Measurements from ENCODE around the gene NKAIN1. TPM values are rescaled to one million over a fixed set of nuclear protein-coding genes. Genes with fewer than 3 reads are reported as not detected.

Gene NKAIN1
- total and polyA plus RNA-seq, 11 donors: 0.14 to 0.31 (median 0.21) TPM; not detected in 8

GRCh38 chr1:31238986-31239613, 587 bp downstream of the NKAIN1 start:
- H3K9me3 ChIP-seq: no peaks in the 10 kb centered on the region
- 0 to 2% (median 1%) methylated on average over 28 to 56 of the region's 56 CpGs for WGBS, 4 donors
- no peak overlapping the region for H3K27ac ChIP-seq
- peak in 2 of 4 donors; percentile 35 to 38 for ATAC-seq
- H3K36me3 ChIP-seq: no peaks in the 10 kb centered on the region
- peaks cover 10 to 63% (median 28%) of the 10 kb centered on the region in 9 donors for H3K27me3 ChIP-seq
- no peak for DNase-seq
- peaks cover 0 to 13% (median 4%) of the 10 kb centered on the region in 12 donors for H3K4me1 ChIP-seq
- TF ChIP-seq POLR2A (IDR thresholded peaks at IDR 0.05): no peak
- TF ChIP-seq CTCF (IDR thresholded peaks at IDR 0.05): no peak
- intact Hi-C loops (cut with DNase I): no loop called here
- peak overlapping the region in 9 of 12 donors; percentile 20 to 47 (median 35) for H3K4me3 ChIP-seq

DNA sequence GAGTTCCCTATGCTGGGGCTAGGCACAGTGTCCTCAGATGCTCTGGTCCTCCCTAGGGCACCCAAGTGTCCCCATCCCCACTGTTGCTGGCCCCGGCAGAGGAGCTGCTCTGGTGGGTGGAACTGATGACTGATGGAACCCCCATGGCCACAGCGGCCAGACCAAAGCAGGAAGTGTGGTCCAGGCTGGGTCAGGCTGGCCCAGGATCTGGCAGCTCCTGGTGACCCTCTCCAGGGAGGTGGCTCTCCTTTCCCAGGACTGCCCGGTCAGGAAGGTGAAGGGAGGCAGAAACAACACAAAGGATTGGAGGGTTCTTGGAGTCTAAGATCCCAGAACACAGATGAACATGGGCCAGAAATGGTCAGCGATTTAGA, 1.1 kb downstream of the NKAIN1 start:
- H3K9me3 ChIP-seq: no peaks in the 10 kb centered on the region
- H3K4me3 ChIP-seq: no peak overlapping the region
- H3K27me3 ChIP-seq: peaks cover 10 to 67% (median 28%) of the 10 kb centered on the region in 9 donors
- DNase-seq: no peak
- TF ChIP-seq POLR2A (IDR thresholded peaks at IDR 0.05) (no peak), CTCF (IDR thresholded peaks at IDR 0.05) (no peak)
- intact Hi-C loops (cut with DNase I): no loop called here
- H3K4me1 ChIP-seq: peaks cover 0 to 13% (median 4%) of the 10 kb centered on the region in 12 donors
- ATAC-seq: no peak
- H3K36me3 ChIP-seq: no peaks in the 10 kb centered on the region
- 17 to 23% (median 22%) methylated on average over 3 to 4 of the region's 4 CpGs for WGBS, 4 donors
- H3K27ac ChIP-seq: no peak overlapping the region

DNA sequence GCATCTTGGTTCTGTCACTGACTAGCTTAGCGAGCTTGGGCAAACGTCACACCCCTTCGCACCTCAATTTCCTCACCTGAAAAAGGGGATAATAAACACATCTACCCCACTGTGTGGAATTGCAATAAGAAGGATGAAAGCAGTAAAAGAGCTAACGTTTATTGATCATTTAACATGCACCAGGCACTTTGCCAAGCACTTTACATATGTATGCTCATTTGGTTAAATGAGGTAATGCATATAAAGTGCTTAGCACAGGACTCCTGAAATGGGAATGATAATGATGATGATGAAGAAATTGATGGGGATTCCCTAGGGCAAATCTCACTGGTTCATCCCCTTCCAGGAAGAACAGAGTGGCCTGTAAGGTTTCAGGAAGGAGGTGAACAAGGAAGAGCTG, 4.8 kb downstream of the NKAIN1 start:
- no peak overlapping the region for H3K4me3 ChIP-seq
- WGBS, 4 donors: 57 to 68% (median 68%) methylated on average over 4 of the region's 4 CpGs
- peaks cover 4 to 53% (median 12%) of the 10 kb centered on the region in 9 donors for H3K27me3 ChIP-seq
- no peaks in the 10 kb centered on the region for H3K9me3 ChIP-seq
- ATAC-seq (no peak), DNase-seq (no peak)
- H3K4me1 ChIP-seq: peaks cover 0 to 10% (median 4%) of the 10 kb centered on the region in 12 donors
- no peak overlapping the region for H3K27ac ChIP-seq
- H3K36me3 ChIP-seq: no peaks in the 10 kb centered on the region
- intact Hi-C loops (cut with DNase I): no loop called here
- TF ChIP-seq CTCF (IDR thresholded peaks at IDR 0.05) (no peak), POLR2A (IDR thresholded peaks at IDR 0.05) (no peak)

DNA sequence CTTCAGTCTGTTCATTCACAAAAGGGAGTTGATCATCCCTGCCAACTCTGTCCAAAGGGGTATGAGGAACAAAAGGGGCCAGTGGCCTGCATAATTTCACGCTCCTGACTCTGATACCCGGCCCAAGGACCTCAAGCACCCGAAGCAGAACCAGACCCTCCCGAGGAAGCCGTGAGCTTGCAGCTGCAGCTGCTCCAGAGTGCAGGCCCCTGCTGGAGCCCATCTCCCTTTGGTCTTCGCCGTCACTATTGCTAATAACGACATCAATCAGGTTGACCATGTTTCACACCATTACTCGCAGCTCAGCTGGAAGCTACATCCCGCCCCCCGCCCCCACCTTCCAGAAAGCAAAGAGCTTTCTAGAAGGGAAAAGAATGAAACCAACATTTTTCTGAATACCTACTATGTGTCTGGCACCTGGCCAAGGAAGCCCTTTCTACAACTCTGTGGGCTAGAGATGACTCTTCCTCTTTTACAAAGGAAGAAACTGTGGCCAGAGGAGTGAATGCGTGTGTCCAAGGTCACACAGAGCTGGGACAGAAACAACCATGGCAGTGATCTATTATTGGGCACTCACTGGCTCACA, 5.5 kb downstream of the NKAIN1 start:
- no peak for ATAC-seq
- H3K27me3 ChIP-seq: peaks cover 3 to 50% (median 9%) of the 10 kb centered on the region in 9 donors
- no peak overlapping the region for H3K4me3 ChIP-seq
- no peak overlapping the region for H3K27ac ChIP-seq
- no peak for TF ChIP-seq POLR2A (IDR thresholded peaks at IDR 0.05)
- no peak for TF ChIP-seq CTCF (IDR thresholded peaks at IDR 0.05)
- DNase-seq: no peak
- intact Hi-C loops (cut with DNase I): no loop called here
- peaks cover 0 to 5% (median 3%) of the 10 kb centered on the region in 12 donors for H3K4me1 ChIP-seq
- H3K9me3 ChIP-seq: no peaks in the 10 kb centered on the region
- 58 to 67% (median 60%) methylated on average over 11 to 12 of the region's 12 CpGs for WGBS, 4 donors
- no peaks in the 10 kb centered on the region for H3K36me3 ChIP-seq

All from heart left ventricle (tissue), 16 donors.